Hepatocyte (in vitro differentiated cells): ENCODE results near the gene NEURL4.
A peak's percentile ranks its signal among the peaks of the same experiment; 100 is the strongest.

Experiments used
- EZH2 ChIP-seq: fragments of 200-600 bp; sonication (generic); IDR thresholded peaks from 2 replicates; pipeline ENCODE4 v1.6.1; 2016; ENCODE audit warnings: antibody characterized with exemption, mild to moderate bottlenecking, borderline replicate concordance
- EZH2phosphoT487 ChIP-seq: fragments of 200-600 bp; sonication (generic); IDR thresholded peaks from one replicate; pipeline ENCODE4 v1.6.1; 2018; ENCODE audit warnings: antibody characterized with exemption, mild to moderate bottlenecking, low read depth, moderate library complexity; ENCODE audit not compliant: unreplicated experiment, severe bottlenecking
- TF ChIP-seq, protein P1 (sequence below): fragments of 200-600 bp; sonication (generic); IDR thresholded peaks from 2 replicates; pipeline ENCODE4 v1.5.1; 2016; ENCODE audit warnings: antibody characterized with exemption, mild to moderate bottlenecking; ENCODE audit not compliant: poor library complexity

DNA sequence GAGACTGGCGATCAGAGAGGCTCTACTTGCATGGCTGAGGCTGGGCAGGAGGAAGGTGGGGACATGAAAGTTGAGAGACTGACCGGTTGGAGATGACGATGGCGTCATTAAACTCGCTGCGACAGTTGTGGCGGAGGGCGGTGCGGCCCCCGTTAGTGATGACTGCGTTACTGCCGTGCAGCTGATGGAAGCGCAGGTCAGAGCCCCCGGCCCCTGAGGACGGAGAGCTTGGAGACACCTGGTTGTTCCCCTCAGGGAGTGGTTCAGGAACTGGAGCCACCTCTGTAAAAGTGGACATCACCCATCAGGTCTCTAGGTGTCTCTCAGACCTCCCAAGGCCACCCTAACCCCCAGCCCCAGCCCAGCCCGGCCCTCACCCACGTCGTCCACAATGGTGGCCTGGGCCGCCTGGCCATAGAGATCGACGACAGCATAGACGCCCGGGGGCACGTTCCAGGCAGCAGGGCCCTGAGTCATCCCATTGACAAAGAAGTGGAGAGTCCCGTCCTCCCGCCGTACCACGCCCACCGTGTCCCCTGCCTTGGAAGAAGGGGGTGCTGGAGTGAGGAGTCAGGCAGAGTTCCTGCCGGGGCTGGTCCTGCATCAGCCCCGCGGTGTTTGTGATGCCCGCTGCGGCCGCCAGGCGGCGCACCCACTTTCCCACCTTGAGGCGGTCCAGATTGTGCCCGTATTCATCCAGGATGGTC lies 5.3 kb downstream of the NEURL4 start:
- TF ChIP-seq, protein P1, sequence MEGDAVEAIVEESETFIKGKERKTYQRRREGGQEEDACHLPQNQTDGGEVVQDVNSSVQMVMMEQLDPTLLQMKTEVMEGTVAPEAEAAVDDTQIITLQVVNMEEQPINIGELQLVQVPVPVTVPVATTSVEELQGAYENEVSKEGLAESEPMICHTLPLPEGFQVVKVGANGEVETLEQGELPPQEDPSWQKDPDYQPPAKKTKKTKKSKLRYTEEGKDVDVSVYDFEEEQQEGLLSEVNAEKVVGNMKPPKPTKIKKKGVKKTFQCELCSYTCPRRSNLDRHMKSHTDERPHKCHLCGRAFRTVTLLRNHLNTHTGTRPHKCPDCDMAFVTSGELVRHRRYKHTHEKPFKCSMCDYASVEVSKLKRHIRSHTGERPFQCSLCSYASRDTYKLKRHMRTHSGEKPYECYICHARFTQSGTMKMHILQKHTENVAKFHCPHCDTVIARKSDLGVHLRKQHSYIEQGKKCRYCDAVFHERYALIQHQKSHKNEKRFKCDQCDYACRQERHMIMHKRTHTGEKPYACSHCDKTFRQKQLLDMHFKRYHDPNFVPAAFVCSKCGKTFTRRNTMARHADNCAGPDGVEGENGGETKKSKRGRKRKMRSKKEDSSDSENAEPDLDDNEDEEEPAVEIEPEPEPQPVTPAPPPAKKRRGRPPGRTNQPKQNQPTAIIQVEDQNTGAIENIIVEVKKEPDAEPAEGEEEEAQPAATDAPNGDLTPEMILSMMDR = peak; percentile 61
- TF ChIP-seq EZH2phosphoT487 (no peak), EZH2 (no peak)
